ENCODE data around the gene FAM209A. TPM values are rescaled to one million over a fixed set of nuclear protein-coding genes. Genes with fewer than 3 reads are reported as not detected.

Gene FAM209A
- polyA plus RNA-seq, 3 donors: 0.19 to 3.6 TPM; not detected in 1

DNA sequence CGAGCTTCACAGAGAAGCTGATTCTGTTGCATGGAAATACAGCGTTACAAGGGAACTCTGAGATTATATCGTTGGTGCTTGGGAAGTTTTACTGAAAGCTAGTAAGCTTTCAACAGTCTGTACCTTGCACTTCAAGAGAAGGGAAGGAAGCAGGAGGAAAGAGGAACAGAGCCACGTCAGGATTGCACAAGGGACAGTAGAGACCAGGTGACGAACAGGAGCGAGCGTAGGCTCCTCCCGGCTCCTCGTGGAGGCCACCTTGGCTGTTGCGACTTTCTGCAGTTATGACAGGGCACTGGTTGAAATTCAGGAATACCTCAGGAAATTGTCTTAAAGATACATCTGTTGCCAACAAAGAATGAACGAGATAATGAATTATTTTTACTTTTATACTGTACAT, 37.3 kb upstream of the FAM209A start:
- no peak overlapping the region for H3K4me3 Mint-ChIP-seq
- H3K4me2 ChIP-seq (replicated peaks; ENCODE audit: extremely low read depth, low read length, poor library complexity, severe bottlenecking): no peak overlapping the region
- intact Hi-C loops (cut with micrococcal nuclease): no loop called here
- H3K4me1 ChIP-seq (ENCODE audit: control insufficient read depth in 1 of 2, insufficient read depth in 2 of 2, low read length in 2 of 2): peaks cover 15 to 24% of the 10 kb centered on the region in 2 donors
- no peak overlapping the region for H3K9ac ChIP-seq (ENCODE audit: insufficient read depth, low read length, poor library complexity, severe bottlenecking)
- TF ChIP-seq, protein P1, sequence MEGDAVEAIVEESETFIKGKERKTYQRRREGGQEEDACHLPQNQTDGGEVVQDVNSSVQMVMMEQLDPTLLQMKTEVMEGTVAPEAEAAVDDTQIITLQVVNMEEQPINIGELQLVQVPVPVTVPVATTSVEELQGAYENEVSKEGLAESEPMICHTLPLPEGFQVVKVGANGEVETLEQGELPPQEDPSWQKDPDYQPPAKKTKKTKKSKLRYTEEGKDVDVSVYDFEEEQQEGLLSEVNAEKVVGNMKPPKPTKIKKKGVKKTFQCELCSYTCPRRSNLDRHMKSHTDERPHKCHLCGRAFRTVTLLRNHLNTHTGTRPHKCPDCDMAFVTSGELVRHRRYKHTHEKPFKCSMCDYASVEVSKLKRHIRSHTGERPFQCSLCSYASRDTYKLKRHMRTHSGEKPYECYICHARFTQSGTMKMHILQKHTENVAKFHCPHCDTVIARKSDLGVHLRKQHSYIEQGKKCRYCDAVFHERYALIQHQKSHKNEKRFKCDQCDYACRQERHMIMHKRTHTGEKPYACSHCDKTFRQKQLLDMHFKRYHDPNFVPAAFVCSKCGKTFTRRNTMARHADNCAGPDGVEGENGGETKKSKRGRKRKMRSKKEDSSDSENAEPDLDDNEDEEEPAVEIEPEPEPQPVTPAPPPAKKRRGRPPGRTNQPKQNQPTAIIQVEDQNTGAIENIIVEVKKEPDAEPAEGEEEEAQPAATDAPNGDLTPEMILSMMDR (IDR thresholded peaks at IDR 0.05): no peak
- H3K9me3 ChIP-seq (replicated peaks in 1 of 2; ENCODE audit: control insufficient read depth in 1 of 2, insufficient read depth in 1 of 2, low read length in 2 of 2): no peaks in the 10 kb centered on the region
- peaks cover 63% of the 10 kb centered on the region for H4K20me1 ChIP-seq (ENCODE audit: insufficient read depth, low read length)
- no peak overlapping the region for H2AFZ ChIP-seq (ENCODE audit: insufficient read depth, low read depth, low read length, poor library complexity, severe bottlenecking)
- H3K27ac ChIP-seq (ENCODE audit: low read depth in 1 of 2, low read length in 2 of 2): peak overlapping the region in 1 of 2 donors; percentile 67
- H3K4me3 ChIP-seq (replicated peaks in 1 of 3; ENCODE audit: low read depth in 2 of 3, low read length in 3 of 3): no peak overlapping the region
- H3K4me1 Mint-ChIP-seq: peaks cover 22% of the 10 kb centered on the region
- WGBS (ENCODE audit: insufficient coverage): 9% methylated on average over 8 of the region's 11 CpGs
- peak overlapping the region in 6 of 7 donors; percentile 37 to 74 (median 66) for H3K27ac Mint-ChIP-seq
- DNase-seq: peak; percentile 57 to 71 (median 64)
- H3K27me3 ChIP-seq (ENCODE audit: control insufficient read depth in 2 of 2, insufficient read depth in 2 of 2, low read length in 2 of 2): no peaks in the 10 kb centered on the region
- H3K79me2 ChIP-seq (ENCODE audit: insufficient read depth, low read length): peaks cover 12% of the 10 kb centered on the region
- no peaks in the 10 kb centered on the region for H3K9me3 Mint-ChIP-seq
- H3K36me3 ChIP-seq (replicated peaks in 1 of 2; ENCODE audit: control insufficient read depth in 1 of 2, insufficient read depth in 2 of 2, low read length in 2 of 2): peaks cover 73 to 88% of the 10 kb centered on the region in 2 donors
- peaks cover 0 to 3% (median 0%) of the 10 kb centered on the region in 3 donors for H3K27me3 Mint-ChIP-seq (ENCODE audit: low read depth in 3 of 3)
- peaks cover 79 to 87% of the 10 kb centered on the region in 2 donors for H3K36me3 Mint-ChIP-seq

DNA sequence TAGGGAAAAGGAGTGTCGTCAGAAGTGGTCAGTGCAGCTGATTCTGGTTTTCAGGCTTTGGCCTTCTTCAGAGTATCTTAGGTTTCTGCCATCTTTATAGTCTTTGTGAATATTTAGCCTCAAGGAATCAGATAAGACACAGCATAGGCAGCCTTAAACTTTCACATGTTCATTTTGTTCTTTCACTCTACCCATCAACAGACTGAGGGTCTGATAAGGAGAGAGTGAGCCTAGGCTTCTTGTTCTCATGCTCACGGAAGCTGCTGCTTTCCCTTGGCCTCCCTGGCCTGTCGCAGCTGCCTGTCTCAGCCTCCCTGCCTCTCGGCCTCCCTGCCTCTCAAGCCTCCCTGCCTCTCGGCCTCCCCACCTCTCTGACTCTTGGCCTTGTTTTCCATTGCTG, 36.0 kb upstream of the FAM209A start:
- no peak overlapping the region for H3K27ac ChIP-seq (ENCODE audit: low read depth in 1 of 2, low read length in 2 of 2)
- peaks cover 20% of the 10 kb centered on the region for H3K4me1 Mint-ChIP-seq
- H2AFZ ChIP-seq (ENCODE audit: insufficient read depth, low read depth, low read length, poor library complexity, severe bottlenecking): no peak overlapping the region
- H3K9me3 ChIP-seq (replicated peaks in 1 of 2; ENCODE audit: control insufficient read depth in 1 of 2, insufficient read depth in 1 of 2, low read length in 2 of 2): no peaks in the 10 kb centered on the region
- peak overlapping the region in 5 of 7 donors; percentile 3 to 76 (median 61) for H3K27ac Mint-ChIP-seq
- peaks cover 0 to 3% (median 0%) of the 10 kb centered on the region in 3 donors for H3K27me3 Mint-ChIP-seq (ENCODE audit: low read depth in 3 of 3)
- no peak overlapping the region for H3K4me2 ChIP-seq (replicated peaks; ENCODE audit: extremely low read depth, low read length, poor library complexity, severe bottlenecking)
- peaks cover 71 to 91% of the 10 kb centered on the region in 2 donors for H3K36me3 ChIP-seq (replicated peaks in 1 of 2; ENCODE audit: control insufficient read depth in 1 of 2, insufficient read depth in 2 of 2, low read length in 2 of 2)
- peaks cover 12% of the 10 kb centered on the region for H3K79me2 ChIP-seq (ENCODE audit: insufficient read depth, low read length)
- H3K36me3 Mint-ChIP-seq: peaks cover 85 to 93% of the 10 kb centered on the region in 2 donors
- no peak overlapping the region for H3K9ac ChIP-seq (ENCODE audit: insufficient read depth, low read length, poor library complexity, severe bottlenecking)
- 100% methylated on average over 2 of the region's 5 CpGs for WGBS (ENCODE audit: insufficient coverage)
- H3K27me3 ChIP-seq (ENCODE audit: control insufficient read depth in 2 of 2, insufficient read depth in 2 of 2, low read length in 2 of 2): no peaks in the 10 kb centered on the region
- H4K20me1 ChIP-seq (ENCODE audit: insufficient read depth, low read length): peaks cover 58% of the 10 kb centered on the region
- H3K9me3 Mint-ChIP-seq: no peaks in the 10 kb centered on the region
- TF ChIP-seq, protein P1 (IDR thresholded peaks at IDR 0.05): no peak
- intact Hi-C loops (cut with micrococcal nuclease): no loop called here
- peaks cover 15 to 19% of the 10 kb centered on the region in 2 donors for H3K4me1 ChIP-seq (ENCODE audit: control insufficient read depth in 1 of 2, insufficient read depth in 2 of 2, low read length in 2 of 2)
- no peak overlapping the region for H3K4me3 ChIP-seq (replicated peaks in 1 of 3; ENCODE audit: low read depth in 2 of 3, low read length in 3 of 3)
- DNase-seq: no peak
- H3K4me3 Mint-ChIP-seq: no peak overlapping the region

Measured in CD14-positive monocyte (primary cell).